ENCODE measurements around the gene NCAM1.

NCAM1 gene

GRCh38 chr11:113274713-113275582, 313.7 kb downstream of the NCAM1 start:
- DNase-seq (ENCODE audit: extremely low read depth, low read depth), result no peak
- TF ChIP-seq, protein P1, sequence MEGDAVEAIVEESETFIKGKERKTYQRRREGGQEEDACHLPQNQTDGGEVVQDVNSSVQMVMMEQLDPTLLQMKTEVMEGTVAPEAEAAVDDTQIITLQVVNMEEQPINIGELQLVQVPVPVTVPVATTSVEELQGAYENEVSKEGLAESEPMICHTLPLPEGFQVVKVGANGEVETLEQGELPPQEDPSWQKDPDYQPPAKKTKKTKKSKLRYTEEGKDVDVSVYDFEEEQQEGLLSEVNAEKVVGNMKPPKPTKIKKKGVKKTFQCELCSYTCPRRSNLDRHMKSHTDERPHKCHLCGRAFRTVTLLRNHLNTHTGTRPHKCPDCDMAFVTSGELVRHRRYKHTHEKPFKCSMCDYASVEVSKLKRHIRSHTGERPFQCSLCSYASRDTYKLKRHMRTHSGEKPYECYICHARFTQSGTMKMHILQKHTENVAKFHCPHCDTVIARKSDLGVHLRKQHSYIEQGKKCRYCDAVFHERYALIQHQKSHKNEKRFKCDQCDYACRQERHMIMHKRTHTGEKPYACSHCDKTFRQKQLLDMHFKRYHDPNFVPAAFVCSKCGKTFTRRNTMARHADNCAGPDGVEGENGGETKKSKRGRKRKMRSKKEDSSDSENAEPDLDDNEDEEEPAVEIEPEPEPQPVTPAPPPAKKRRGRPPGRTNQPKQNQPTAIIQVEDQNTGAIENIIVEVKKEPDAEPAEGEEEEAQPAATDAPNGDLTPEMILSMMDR (IDR thresholded peaks at IDR 0.05; ENCODE audit: low read depth, low read length), result peak; percentile 11

DNA sequence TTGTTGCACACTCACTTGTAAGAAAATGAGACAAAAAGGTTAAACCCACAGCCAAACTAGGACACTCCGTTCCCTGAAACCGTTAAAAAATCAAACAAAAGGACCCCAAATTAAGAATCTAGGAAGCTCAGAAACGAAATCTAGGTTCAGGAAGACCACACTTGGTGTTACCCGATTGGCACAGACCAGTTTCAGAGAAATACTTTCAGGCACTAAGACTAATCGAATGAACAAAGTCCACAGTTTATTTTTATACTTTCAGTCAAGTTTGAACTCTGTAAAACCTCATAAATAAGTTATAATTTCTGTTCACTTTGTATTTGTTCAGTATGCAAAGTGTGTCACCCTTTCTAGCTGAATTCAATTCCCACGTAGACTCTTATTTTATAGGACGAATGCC, 314.4 kb downstream of the NCAM1 start:
- TF ChIP-seq, protein P1 (IDR thresholded peaks at IDR 0.05; ENCODE audit: low read depth, low read length), result no peak
- DNase-seq (ENCODE audit: extremely low read depth, low read depth), result no peak

DNA sequence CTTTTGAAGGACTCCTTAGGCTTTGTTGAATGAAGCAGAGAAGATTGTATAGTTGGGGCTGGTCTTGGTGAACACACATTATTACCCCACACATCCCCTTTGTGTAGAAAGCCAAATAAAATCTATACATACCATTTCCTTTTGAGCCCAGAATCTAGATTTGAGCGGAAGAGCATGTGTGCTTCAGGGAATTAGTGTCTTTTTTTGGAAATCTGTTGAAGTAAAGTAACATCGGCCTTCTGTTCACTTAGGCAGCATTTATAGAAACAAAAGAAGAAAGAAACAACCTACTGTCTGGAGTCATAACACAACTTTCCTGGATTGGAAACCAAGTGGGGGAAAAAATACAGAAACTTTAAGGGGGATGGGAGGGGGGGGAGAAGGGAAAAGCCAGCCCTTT, 315.2 kb downstream of the NCAM1 start:
- TF ChIP-seq, protein P1 (IDR thresholded peaks at IDR 0.05; ENCODE audit: low read depth, low read length), result no peak

DNA sequence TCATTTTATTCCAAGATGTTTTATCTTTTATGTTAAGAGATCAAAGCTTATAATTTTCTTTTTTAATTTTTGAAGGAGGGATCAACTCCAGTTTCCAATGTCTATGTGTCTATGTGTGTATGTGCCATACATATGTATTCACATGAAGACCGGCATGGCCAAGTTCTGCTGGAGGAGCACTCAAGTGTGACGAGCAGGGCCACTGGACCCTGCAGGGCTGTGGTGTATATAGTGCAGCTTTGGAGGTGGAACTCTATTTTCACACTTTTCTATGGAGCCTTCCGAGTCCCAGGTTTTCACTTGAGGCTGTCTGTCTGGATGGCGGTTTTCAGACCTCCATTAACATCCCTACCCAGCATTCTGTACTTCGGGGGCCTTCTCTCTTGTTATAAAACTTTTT, 316.7 kb downstream of the NCAM1 start:
- DNase-seq (ENCODE audit: extremely low read depth, low read depth), result no peak
- TF ChIP-seq, protein P1 (IDR thresholded peaks at IDR 0.05; ENCODE audit: low read depth, low read length), result no peak

More for the DNA sequence above, 315.2 kb downstream of the NCAM1 start:
- no peak for DNase-seq (ENCODE audit: extremely low read depth, low read depth)

DNA sequence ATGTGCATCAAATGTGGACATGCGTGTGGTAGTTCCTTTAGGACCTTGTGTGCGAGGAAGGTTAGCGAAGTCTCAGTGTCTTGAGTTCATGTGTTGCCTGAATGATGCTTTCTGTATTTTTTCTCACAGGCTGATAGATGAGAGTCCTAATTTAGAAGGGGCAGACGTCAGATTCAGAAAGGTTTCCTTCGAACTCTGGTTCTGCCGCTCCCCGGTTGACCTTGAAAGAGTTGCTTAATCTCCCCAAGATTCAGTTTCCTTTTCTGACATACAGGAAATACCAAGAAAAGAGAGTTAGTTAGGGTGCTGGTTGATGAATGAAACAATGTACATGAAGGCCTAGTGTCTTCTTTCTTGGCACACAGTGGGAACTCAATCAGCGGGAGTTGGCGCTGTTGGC, 317.3 kb downstream of the NCAM1 start:
- TF ChIP-seq, protein P1 (IDR thresholded peaks at IDR 0.05; ENCODE audit: low read depth, low read length), result no peak
- DNase-seq (ENCODE audit: extremely low read depth, low read depth), result no peak

GRCh38 chr11:113278925-113279324, 317.7 kb downstream of the NCAM1 start:
- DNase-seq (ENCODE audit: extremely low read depth, low read depth), result no peak
- TF ChIP-seq, protein P1 (IDR thresholded peaks at IDR 0.05; ENCODE audit: low read depth, low read length), result peak; percentile 13

GRCh38 chr11:113279591-113279990, 318.4 kb downstream of the NCAM1 start:
- no peak for DNase-seq (ENCODE audit: extremely low read depth, low read depth)
- TF ChIP-seq, protein P1 (IDR thresholded peaks at IDR 0.05; ENCODE audit: low read depth, low read length), result no peak
